Coronary artery (tissue), 2 donors: ENCODE measurements around the gene ASTN1.

ENCODE experiments used
- DNase-seq: peaks from one replicate; pipeline ENCODE4 v3.0.0-alpha.2; 2017; ENCODE audit warnings: low spot score
- H3K27ac ChIP-seq, 2 donors: fragments of 200-600 bp; sonication (generic); one replicate each; pipeline ENCODE4 v1.5.1; 2016 to 2019
- H3K4me3 ChIP-seq: fragments of 200-600 bp; sonication (generic); 2 replicates; pipeline ENCODE4 v1.5.1; 2016; ENCODE audit warnings: mild to moderate bottlenecking, moderate library complexity
- CTCF ChIP-seq: fragments of 200-600 bp; sonication (generic); IDR thresholded peaks from one replicate; pipeline ENCODE4 v1.5.1; 2019; ENCODE audit warnings: antibody characterized with exemption

ASTN1 gene

GRCh38 chr1:176899321-176899720 lies 265.2 kb downstream of the ASTN1 start:
- no peak for DNase-seq
- Histone ChIP-seq H3K4me3 (no peak overlapping the region), H3K27ac (no peak overlapping the region)
- no peak for TF ChIP-seq CTCF

GRCh38 chr1:176897350-176898236 lies 266.9 kb downstream of the ASTN1 start:
- Histone ChIP-seq H3K27ac (no peak overlapping the region), H3K4me3 (peak overlapping the region; percentile 34)
- DNase-seq: peak; percentile 56
- peak; percentile 58 for TF ChIP-seq CTCF

GRCh38 chr1:176896216-176896615 lies 268.3 kb downstream of the ASTN1 start:
- no peak for TF ChIP-seq CTCF

GRCh38 chr1:176894450-176894849 lies 270.1 kb downstream of the ASTN1 start:
- TF ChIP-seq CTCF: no peak
- DNase-seq: peak; percentile 69
- no peak overlapping the region for H3K27ac ChIP-seq
- H3K4me3 ChIP-seq: no peak overlapping the region

More at GRCh38 chr1:176896216-176896615, 268.3 kb downstream of the ASTN1 start:
- Histone ChIP-seq H3K27ac (no peak overlapping the region), H3K4me3 (no peak overlapping the region)
- DNase-seq: no peak

GRCh38 chr1:176893625-176894352 lies 270.7 kb downstream of the ASTN1 start:
- no peak overlapping the region for H3K27ac ChIP-seq
- H3K4me3 ChIP-seq: no peak overlapping the region
- DNase-seq: peak; percentile 36
- TF ChIP-seq CTCF: no peak

GRCh38 chr1:176888471-176889032 lies 276.0 kb downstream of the ASTN1 start:
- no peak for DNase-seq
- Histone ChIP-seq H3K4me3 (no peak overlapping the region), H3K27ac (no peak overlapping the region)
- TF ChIP-seq CTCF: no peak
